H9 (cell line): ENCODE measurements around the gene USP47. TPM values are rescaled to one million over a fixed set of nuclear protein-coding genes. Genes with fewer than 3 reads are reported as not detected.

Source experiments
- DNase-seq: peaks from one replicate; pipeline ENCODE4 v3.0.0-alpha.2; 2017
- H2AFZ ChIP-seq: one replicate; pipeline ENCODE4 v1.6.1; 2013; ENCODE audit warnings: mild to moderate bottlenecking, low read length, control low read depth, moderate library complexity
- H2AK5ac ChIP-seq: 2 replicates; pipeline ENCODE4 v1.6.1; 2013; ENCODE audit warnings: low read length, control low read depth, mixed read lengths; ENCODE audit not compliant: insufficient read length
- H2BK120ac ChIP-seq: one replicate; pipeline ENCODE4 v1.6.1; 2013; ENCODE audit warnings: low read depth, mild to moderate bottlenecking, low read length, control low read depth, inconsistent platforms; ENCODE audit not compliant: poor library complexity, severe bottlenecking
- H2BK12ac ChIP-seq: 2 replicates; pipeline ENCODE4 v1.6.1; 2013; ENCODE audit warnings: low read length, control low read depth, mixed read lengths, low read depth; ENCODE audit not compliant: insufficient read length
- H2BK15ac ChIP-seq: 2 replicates; pipeline ENCODE4 v1.6.1; 2013; ENCODE audit warnings: low read depth, low read length, control low read depth
- H2BK20ac ChIP-seq: one replicate; pipeline ENCODE4 v1.6.1; 2013; ENCODE audit warnings: low read depth, mild to moderate bottlenecking, low read length, control low read depth, inconsistent platforms; ENCODE audit not compliant: poor library complexity, severe bottlenecking
- H2BK5ac ChIP-seq: 2 replicates; pipeline ENCODE4 v1.6.1; 2013; ENCODE audit warnings: low read length, control low read depth, mixed read lengths; ENCODE audit not compliant: insufficient read length
- H3K14ac ChIP-seq: 2 replicates; pipeline ENCODE4 v1.6.1; 2013; ENCODE audit warnings: low read length, control low read depth; ENCODE audit not compliant: insufficient read depth
- H3K18ac ChIP-seq: 2 replicates; pipeline ENCODE4 v1.6.1; 2013; ENCODE audit warnings: low read depth, mild to moderate bottlenecking, mixed read lengths, low read length, control low read depth; ENCODE audit not compliant: insufficient read length
- H3K23ac ChIP-seq: 2 replicates; pipeline ENCODE4 v1.6.1; 2013; ENCODE audit warnings: low read length, control low read depth, mixed read lengths, low read depth; ENCODE audit not compliant: insufficient read length
- H3K23me2 ChIP-seq: 2 replicates; pipeline ENCODE4 v1.6.1; 2013; ENCODE audit warnings: low read depth, mild to moderate bottlenecking, mixed read lengths, low read length, control low read depth; ENCODE audit not compliant: insufficient read length, poor library complexity, severe bottlenecking
- H3K27ac ChIP-seq: 2 replicates; pipeline ENCODE4 v1.5.1; 2013; ENCODE audit warnings: low read length, control low read depth, mixed read lengths, low read depth; ENCODE audit not compliant: insufficient read length
- H3K27me3 ChIP-seq: 2 replicates; pipeline ENCODE4 v1.6.1; 2013; ENCODE audit warnings: low read length, control low read depth, inconsistent platforms; ENCODE audit not compliant: insufficient read depth
- H3K4ac ChIP-seq: 2 replicates; pipeline ENCODE4 v1.6.1; 2013; ENCODE audit warnings: low read depth, mild to moderate bottlenecking, control low read depth, inconsistent platforms, low read length, moderate library complexity
- H3K4me1 ChIP-seq: 2 replicates; pipeline ENCODE4 v1.6.1; 2013; ENCODE audit warnings: low read length, control low read depth, inconsistent platforms; ENCODE audit not compliant: insufficient read depth
- H3K4me2 ChIP-seq: 2 replicates; pipeline ENCODE4 v1.6.1; 2013; ENCODE audit warnings: low read length, control low read depth, mixed read lengths; ENCODE audit not compliant: insufficient read length, insufficient read depth
- H3K56ac ChIP-seq: 2 replicates; pipeline ENCODE4 v1.6.1; 2013; ENCODE audit warnings: low read depth, mild to moderate bottlenecking, mixed read lengths, low read length, control low read depth; ENCODE audit not compliant: insufficient read length
- H3K79me1 ChIP-seq: 2 replicates; pipeline ENCODE4 v1.6.1; 2013; ENCODE audit warnings: low read depth, mild to moderate bottlenecking, moderate library complexity, low read length, control low read depth, inconsistent platforms; ENCODE audit not compliant: insufficient read depth, poor library complexity, severe bottlenecking
- H3K79me2 ChIP-seq: 2 replicates; pipeline ENCODE4 v1.6.1; 2013; ENCODE audit warnings: low read length, control low read depth, inconsistent platforms; ENCODE audit not compliant: insufficient read depth
- H3K9ac ChIP-seq: 2 replicates; pipeline ENCODE4 v1.6.1; 2013; ENCODE audit warnings: low read length, control low read depth, mixed read lengths; ENCODE audit not compliant: insufficient read length; ENCODE audit errors: extremely low read depth
- H3K9me3 ChIP-seq: one replicate; pipeline ENCODE4 v1.6.1; 2013; ENCODE audit warnings: low read depth, low read length, inconsistent platforms; ENCODE audit not compliant: control insufficient read depth
- H3T11ph ChIP-seq: one replicate; pipeline ENCODE4 v1.6.1; 2013; ENCODE audit warnings: mild to moderate bottlenecking, low read length, control low read depth, inconsistent platforms
- H4K20me1 ChIP-seq: one replicate; pipeline ENCODE4 v1.6.1; 2013; ENCODE audit not compliant: control insufficient read depth, insufficient read length, insufficient read depth
- H4K5ac ChIP-seq: 2 replicates; pipeline ENCODE4 v1.6.1; 2013; ENCODE audit warnings: low read depth, mild to moderate bottlenecking, mixed read lengths, low read length, control low read depth; ENCODE audit not compliant: insufficient read length
- H4K8ac ChIP-seq: replicated peaks from 2 replicates; pipeline ENCODE4 v1.6.1; 2013; ENCODE audit warnings: low read length, control low read depth, mixed read lengths, low read depth; ENCODE audit not compliant: insufficient read length
- H4K91ac ChIP-seq: 2 replicates; pipeline ENCODE4 v1.6.1; 2013; ENCODE audit warnings: low read depth, mild to moderate bottlenecking, moderate library complexity, mixed read lengths, low read length, control low read depth; ENCODE audit not compliant: insufficient read length
- H3K27ac Mint-ChIP-seq, 3 experiments: 2 replicates in 2 of 3; 3 replicates in 1 of 3; pipeline ENCODE4 v1.8.0; 2020 to 2021; ENCODE audit warnings: mixed read lengths in 3 of 3, mild to moderate bottlenecking in 1 of 3, moderate library complexity in 1 of 3
- H3K27me3 Mint-ChIP-seq: 2 replicates; pipeline ENCODE4 v1.8.0; 2021; ENCODE audit warnings: low read depth, mild to moderate bottlenecking, moderate library complexity, mixed read lengths
- H3K36me3 Mint-ChIP-seq, 3 experiments: 2 replicates in 2 of 3; 3 replicates in 1 of 3; pipeline ENCODE4 v1.8.0; 2020 to 2021; ENCODE audit warnings: low read depth in 3 of 3, mixed read lengths in 3 of 3; ENCODE audit not compliant: insufficient read depth in 1 of 3
- H3K4me1 Mint-ChIP-seq, 2 experiments: 2 replicates each; pipeline ENCODE4 v1.8.0; 2020; ENCODE audit warnings: mixed read lengths in 2 of 2
- H3K4me3 Mint-ChIP-seq, 2 experiments: 2 replicates in 1 of 2; 3 replicates in 1 of 2; pipeline ENCODE4 v1.8.0; 2020 to 2021; ENCODE audit warnings: mild to moderate bottlenecking in 2 of 2, mixed read lengths in 2 of 2, moderate library complexity in 1 of 2
- H3K9me3 Mint-ChIP-seq, 2 experiments: 2 replicates in 1 of 2; 3 replicates in 1 of 2; pipeline ENCODE4 v1.8.0; 2020; ENCODE audit warnings: mild to moderate bottlenecking in 2 of 2, mixed read lengths in 2 of 2, moderate library complexity in 1 of 2
- WGBS: extraction: QIAGEN DNeasy Blood & Tissue Kit; methylation state at CpG from one replicate; pipeline ENCODE4 v1.1.7; 2013; ENCODE audit warnings: missing lambda C conversion rate, low lambda C conversion rate, mixed read lengths; ENCODE audit not compliant: insufficient read length; ENCODE audit errors: extremely low coverage; 5-methylcytosine and 5-hydroxymethylcytosine counted together
- total RNA-seq: library from RNA; stranded (reverse); gene quantifications from 2 replicates; pipeline ENCODE4 v1.2.1, GENCODE V29; 2021
- TF ChIP-seq, protein P1 (sequence below): fragments of 200-600 bp; sonication (generic); conservative IDR thresholded peaks from 3 replicates; pipeline ENCODE4 v1.8.0; 2021; ENCODE audit warnings: antibody characterized with exemption, mild to moderate bottlenecking

The USP47 gene
- total RNA-seq, 1 experiment from 2014 or later = 26.7 TPM

DNA sequence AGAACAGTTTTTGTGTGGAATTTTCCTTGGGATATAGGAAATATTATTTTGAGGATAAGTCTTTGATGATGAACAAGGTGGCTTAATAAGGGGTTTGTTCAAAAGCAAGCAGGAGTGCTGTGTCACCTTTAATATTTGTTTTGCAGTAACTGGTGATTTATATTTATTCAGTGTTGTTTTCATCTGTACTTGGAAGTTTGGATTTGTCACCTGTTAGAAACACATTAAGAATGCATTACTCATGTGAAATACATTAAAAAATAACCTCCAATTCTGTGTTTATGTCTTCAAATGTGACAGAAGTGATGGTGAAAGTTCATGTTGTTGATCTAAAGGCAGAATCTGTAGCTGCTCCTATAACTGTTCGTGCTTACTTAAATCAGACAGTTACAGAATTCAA lies 96.2 kb downstream of the USP47 start:
- no peak overlapping the region for H3K18ac ChIP-seq
- H3K79me2 ChIP-seq = no peaks in the 10 kb centered on the region
- H4K20me1 ChIP-seq = no peaks in the 10 kb centered on the region
- no peak overlapping the region for H3K56ac ChIP-seq
- H3T11ph ChIP-seq = no peak overlapping the region
- no peak overlapping the region for H3K4me2 ChIP-seq
- peaks cover 6 to 9% of the 10 kb centered on the region in 2 experiments for H3K4me1 Mint-ChIP-seq
- no peak overlapping the region for H3K14ac ChIP-seq
- peaks cover 6 to 33% (median 29%) of the 10 kb centered on the region in 3 experiments; a peak in 6 of 7 replicates for H3K36me3 Mint-ChIP-seq
- WGBS = no CpG with 5 or more reads among the region's 1 CpG
- TF ChIP-seq, protein P1, sequence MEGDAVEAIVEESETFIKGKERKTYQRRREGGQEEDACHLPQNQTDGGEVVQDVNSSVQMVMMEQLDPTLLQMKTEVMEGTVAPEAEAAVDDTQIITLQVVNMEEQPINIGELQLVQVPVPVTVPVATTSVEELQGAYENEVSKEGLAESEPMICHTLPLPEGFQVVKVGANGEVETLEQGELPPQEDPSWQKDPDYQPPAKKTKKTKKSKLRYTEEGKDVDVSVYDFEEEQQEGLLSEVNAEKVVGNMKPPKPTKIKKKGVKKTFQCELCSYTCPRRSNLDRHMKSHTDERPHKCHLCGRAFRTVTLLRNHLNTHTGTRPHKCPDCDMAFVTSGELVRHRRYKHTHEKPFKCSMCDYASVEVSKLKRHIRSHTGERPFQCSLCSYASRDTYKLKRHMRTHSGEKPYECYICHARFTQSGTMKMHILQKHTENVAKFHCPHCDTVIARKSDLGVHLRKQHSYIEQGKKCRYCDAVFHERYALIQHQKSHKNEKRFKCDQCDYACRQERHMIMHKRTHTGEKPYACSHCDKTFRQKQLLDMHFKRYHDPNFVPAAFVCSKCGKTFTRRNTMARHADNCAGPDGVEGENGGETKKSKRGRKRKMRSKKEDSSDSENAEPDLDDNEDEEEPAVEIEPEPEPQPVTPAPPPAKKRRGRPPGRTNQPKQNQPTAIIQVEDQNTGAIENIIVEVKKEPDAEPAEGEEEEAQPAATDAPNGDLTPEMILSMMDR = no peak
- H3K23me2 ChIP-seq = no peaks in the 10 kb centered on the region
- H2AK5ac ChIP-seq = no peak overlapping the region
- no peak overlapping the region for H3K23ac ChIP-seq
- no peak overlapping the region for H2BK12ac ChIP-seq
- no peak overlapping the region for H4K8ac ChIP-seq
- no peaks in the 10 kb centered on the region for H3K27me3 Mint-ChIP-seq
- H2BK5ac ChIP-seq = no peak overlapping the region
- H2AFZ ChIP-seq = no peak overlapping the region
- no peak overlapping the region for H2BK15ac ChIP-seq
- H4K5ac ChIP-seq = no peak overlapping the region
- H3K9me3 ChIP-seq = no peaks in the 10 kb centered on the region
- H3K9ac ChIP-seq = no peak overlapping the region
- H3K4ac ChIP-seq = no peak overlapping the region
- no peaks in the 10 kb centered on the region; the same call in 1 of the 2 replicates for H3K4me1 ChIP-seq
- H3K27me3 ChIP-seq = no peaks in the 10 kb centered on the region
- no peak overlapping the region for H2BK20ac ChIP-seq
- H3K27ac ChIP-seq = no peak overlapping the region
- no peak overlapping the region for H4K91ac ChIP-seq
- no peaks in the 10 kb centered on the region for H3K79me1 ChIP-seq
- no peaks in the 10 kb centered on the region for H3K9me3 Mint-ChIP-seq
- H3K4me3 Mint-ChIP-seq = no peak overlapping the region
- no peak overlapping the region for H2BK120ac ChIP-seq
- no peak overlapping the region for H3K27ac Mint-ChIP-seq
- no peak for DNase-seq
